Islet of Langerhans (tissue), 1 donor: ENCODE results near the gene LILRB1.
"Not testable (repeated sequence)": the region's sequence is repeated elsewhere in the genome, so short reads cannot be mapped to it uniquely, and the experiment has no call there.

Experiments
- FAIRE-seq: peaks from one replicate; lab custom pipeline; 2011; peaks lifted over from hg19 to GRCh38; lab: Jason Lieb, UNC

LILRB1 gene

GRCh38 chr19:54630262-54630661 lies at the start of gene LILRB1:
Gene LILRB1, plus strand, starts transcription at chr19:54630484. Its CDS starts 590 bp downstream, at chr19:54631074.
- FAIRE-seq: not testable (repeated sequence)

- no peak for FAIRE-seq
Observed at GRCh38 chr19:54586397-54586796, 43.9 kb upstream of the LILRB1 start.

GRCh38 chr19:54587026-54587425 lies 43.3 kb upstream of the LILRB1 start:
- FAIRE-seq: no peak

GRCh38 chr19:54593445-54593844 lies 36.8 kb upstream of the LILRB1 start, which contains the start of gene LILRA1:
Gene LILRA1, plus strand, starts transcription at chr19:54593632. Its CDS starts 613 bp downstream, at chr19:54594245.
- FAIRE-seq: not testable (repeated sequence)

GRCh38 chr19:54593931-54594626 lies 36.2 kb upstream of the LILRB1 start:
- not testable (repeated sequence) for FAIRE-seq

GRCh38 chr19:54594737-54595136 lies 35.5 kb upstream of the LILRB1 start:
- FAIRE-seq: no peak

GRCh38 chr19:54595680-54596436 lies 34.4 kb upstream of the LILRB1 start:
- FAIRE-seq: not testable (repeated sequence)

GRCh38 chr19:54600212-54600611 lies 30.1 kb upstream of the LILRB1 start:
- FAIRE-seq: no peak

- FAIRE-seq: no peak
Observed at GRCh38 chr19:54606230-54606629, 24.1 kb upstream of the LILRB1 start.

GRCh38 chr19:54606891-54607784 lies 23.1 kb upstream of the LILRB1 start:
- no peak for FAIRE-seq

- no peak for FAIRE-seq
Observed at GRCh38 chr19:54607785-54608150, 22.5 kb upstream of the LILRB1 start.

GRCh38 chr19:54608205-54608604 lies 22.1 kb upstream of the LILRB1 start:
- FAIRE-seq: no peak

- FAIRE-seq: no peak
Observed at GRCh38 chr19:54608792-54609191, 21.5 kb upstream of the LILRB1 start.

GRCh38 chr19:54609356-54609791 lies 20.9 kb upstream of the LILRB1 start:
- FAIRE-seq: no peak

GRCh38 chr19:54612428-54612827 lies 17.9 kb upstream of the LILRB1 start:
- no peak for FAIRE-seq

- no peak for FAIRE-seq
Observed at GRCh38 chr19:54614726-54615125, 15.6 kb upstream of the LILRB1 start.

GRCh38 chr19:54616057-54616456 lies 14.2 kb upstream of the LILRB1 start:
- no peak for FAIRE-seq

- no peak for FAIRE-seq
Observed at GRCh38 chr19:54616821-54617560, 13.3 kb upstream of the LILRB1 start.

GRCh38 chr19:54620464-54620863 lies 9.8 kb upstream of the LILRB1 start:
- no peak for FAIRE-seq

- no peak for FAIRE-seq
Observed at GRCh38 chr19:54622431-54622830, 7.9 kb upstream of the LILRB1 start.

- FAIRE-seq: not testable (repeated sequence)
Observed at GRCh38 chr19:54624234-54624633, 6.0 kb upstream of the LILRB1 start.
